ENCODE data around the gene GAS2.

GAS2 gene

DNA sequence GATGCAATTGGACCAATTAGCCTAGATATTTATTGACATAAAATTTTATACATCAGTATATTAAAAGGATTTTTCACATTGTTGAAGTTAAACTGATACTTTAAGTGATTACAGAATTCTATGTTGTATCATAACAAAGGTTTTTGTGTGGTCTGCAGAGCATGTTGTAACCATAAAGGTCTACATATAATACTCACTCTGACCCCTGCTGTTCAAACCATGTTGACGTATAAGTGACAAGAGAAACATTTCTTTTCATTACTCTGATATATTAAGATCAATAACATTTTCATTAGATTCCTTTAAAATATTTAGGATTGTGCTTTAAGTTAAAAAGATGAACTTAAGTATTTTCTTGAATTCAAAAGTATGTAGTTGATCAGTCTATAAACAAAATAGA lies 63.9 kb downstream of the GAS2 start:
- Mint-ChIP-seq H3K4me1 (ENCODE audit: low read depth) (no peaks in the 10 kb centered on the region), H3K27ac (no peak overlapping the region), H3K4me3 (no peak overlapping the region), H3K36me3 (ENCODE audit: low read depth) (no peaks in the 10 kb centered on the region), H3K27me3 (no peaks in the 10 kb centered on the region), H3K9me3 (no peaks in the 10 kb centered on the region)
- no peak for DNase-seq

DNA sequence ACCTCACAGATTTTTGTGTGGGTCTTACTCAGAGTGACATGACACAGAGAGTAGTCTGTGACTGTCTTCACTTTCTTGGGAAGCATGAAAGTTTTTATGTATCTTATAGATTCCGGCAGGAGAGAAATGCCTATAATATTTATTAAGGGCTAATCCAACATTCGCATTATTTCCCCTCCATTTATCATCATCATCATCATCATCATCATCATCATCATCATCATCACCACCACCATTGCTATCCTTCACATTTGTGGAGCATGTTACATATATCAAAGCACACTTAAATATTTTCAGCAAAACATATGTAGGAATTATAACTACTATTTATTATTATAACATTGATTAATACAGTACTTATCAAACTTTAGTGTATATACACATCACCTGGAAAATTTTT lies 66.2 kb downstream of the GAS2 start:
- H3K4me3 Mint-ChIP-seq = no peak overlapping the region
- DNase-seq = no peak
- no peaks in the 10 kb centered on the region for H3K36me3 Mint-ChIP-seq (ENCODE audit: low read depth)
- H3K27ac Mint-ChIP-seq = no peak overlapping the region
- no peaks in the 10 kb centered on the region for H3K27me3 Mint-ChIP-seq
- H3K4me1 Mint-ChIP-seq (ENCODE audit: low read depth) = no peaks in the 10 kb centered on the region
- no peaks in the 10 kb centered on the region for H3K9me3 Mint-ChIP-seq

DNA sequence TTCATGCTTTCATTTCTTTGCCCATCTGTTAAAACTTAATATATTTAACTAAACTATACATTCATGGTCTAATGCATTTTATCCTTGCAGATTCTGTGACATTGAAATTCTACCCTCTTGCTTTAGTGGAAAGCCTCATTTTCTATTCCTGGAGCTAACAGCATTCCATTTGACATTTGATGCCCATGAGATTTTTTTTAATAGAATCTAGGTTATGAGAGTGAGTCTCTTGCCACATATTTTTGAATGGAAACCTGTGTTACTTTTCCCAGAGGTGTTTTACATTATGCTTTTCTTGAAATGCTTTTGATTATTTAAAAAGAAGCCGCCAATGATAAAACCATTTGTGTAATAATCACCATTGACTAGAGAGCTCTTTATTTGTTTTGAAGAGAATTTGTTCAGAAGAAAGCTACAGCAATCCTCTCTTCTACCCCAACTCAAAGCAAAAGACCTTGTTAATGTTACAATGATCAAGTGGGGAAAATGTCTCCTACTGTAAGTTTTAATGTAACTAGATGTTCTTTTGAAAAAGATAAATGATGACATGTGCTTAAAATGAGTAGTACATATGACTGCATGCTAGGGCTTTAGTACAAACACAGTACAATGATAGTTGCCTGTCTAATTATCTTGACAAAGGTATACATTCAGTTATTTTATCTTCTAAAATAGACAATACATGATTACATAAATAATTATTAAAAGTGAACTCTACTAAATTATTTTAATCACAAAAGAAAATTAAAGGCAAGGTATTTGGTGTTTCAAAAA lies 67.3 kb downstream of the GAS2 start:
- Mint-ChIP-seq H3K36me3 (ENCODE audit: low read depth) (no peaks in the 10 kb centered on the region), H3K4me3 (no peak overlapping the region), H3K9me3 (no peaks in the 10 kb centered on the region), H3K27ac (no peak overlapping the region), H3K27me3 (no peaks in the 10 kb centered on the region), H3K4me1 (ENCODE audit: low read depth) (no peaks in the 10 kb centered on the region)
- no peak for DNase-seq

DNA sequence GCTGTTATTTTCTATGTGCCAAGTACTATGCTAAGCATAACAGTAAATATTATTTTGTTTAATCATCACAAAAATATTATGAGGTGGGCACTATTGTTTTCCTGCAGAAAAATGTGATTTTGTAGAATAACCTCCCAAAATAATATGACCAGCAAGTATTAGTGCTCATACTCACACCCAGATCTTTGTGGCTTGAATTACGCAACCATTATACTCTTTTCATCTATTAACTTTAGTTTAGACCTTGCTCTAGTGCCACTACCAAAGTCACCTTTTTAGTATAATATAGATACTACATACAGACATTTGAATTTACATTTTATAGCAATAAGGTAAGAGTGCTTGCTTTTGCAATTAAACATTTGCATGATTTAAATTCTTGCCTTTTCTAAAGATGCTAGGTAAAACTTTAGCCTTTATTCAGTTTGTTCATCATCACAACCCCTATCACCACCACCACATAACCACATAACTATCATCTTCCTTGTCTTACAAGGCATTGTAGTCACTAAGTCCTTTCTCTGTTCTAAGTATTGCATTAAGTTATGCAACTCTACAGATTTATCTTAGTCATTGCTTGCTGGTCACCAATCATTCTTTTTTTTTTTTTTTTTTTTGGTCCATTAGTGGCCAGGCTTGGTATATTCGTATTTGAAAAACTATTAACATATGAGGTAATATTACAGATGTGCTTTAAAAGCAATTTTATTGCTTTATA lies 68.4 kb downstream of the GAS2 start:
- no peaks in the 10 kb centered on the region for H3K4me1 Mint-ChIP-seq (ENCODE audit: low read depth)
- H3K27ac Mint-ChIP-seq = no peak overlapping the region
- H3K4me3 Mint-ChIP-seq = no peak overlapping the region
- DNase-seq = no peak
- H3K27me3 Mint-ChIP-seq = no peaks in the 10 kb centered on the region
- no peaks in the 10 kb centered on the region for H3K36me3 Mint-ChIP-seq (ENCODE audit: low read depth)
- H3K9me3 Mint-ChIP-seq = no peaks in the 10 kb centered on the region

DNA sequence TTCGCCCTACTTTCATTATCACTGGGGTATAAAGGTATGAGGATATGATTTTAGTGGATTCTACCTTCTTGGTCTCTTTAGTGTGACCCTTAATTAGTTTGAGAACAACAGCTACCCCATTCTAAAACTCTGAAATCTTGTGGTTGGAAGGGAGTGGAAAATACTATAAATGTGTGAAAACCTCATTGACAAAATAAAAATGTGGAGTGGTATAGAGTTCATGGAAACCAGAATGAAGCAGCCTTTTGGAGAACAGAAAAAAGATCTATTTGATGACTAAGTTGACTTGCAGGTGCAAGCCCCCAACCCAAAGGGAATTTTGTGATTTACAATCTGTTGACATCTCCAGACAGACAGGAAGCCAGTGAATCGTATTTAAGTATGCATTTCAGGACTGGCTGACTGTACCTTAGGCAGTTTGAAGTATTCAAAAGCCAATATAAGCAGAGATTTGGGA lies 75.8 kb downstream of the GAS2 start:
- Mint-ChIP-seq H3K4me1 (ENCODE audit: low read depth) (peaks cover 10% of the 10 kb centered on the region), H3K36me3 (ENCODE audit: low read depth) (no peaks in the 10 kb centered on the region), H3K27me3 (peaks cover 33% of the 10 kb centered on the region), H3K27ac (no peak overlapping the region), H3K9me3 (no peaks in the 10 kb centered on the region), H3K4me3 (no peak overlapping the region)
- no peak for DNase-seq

DNA sequence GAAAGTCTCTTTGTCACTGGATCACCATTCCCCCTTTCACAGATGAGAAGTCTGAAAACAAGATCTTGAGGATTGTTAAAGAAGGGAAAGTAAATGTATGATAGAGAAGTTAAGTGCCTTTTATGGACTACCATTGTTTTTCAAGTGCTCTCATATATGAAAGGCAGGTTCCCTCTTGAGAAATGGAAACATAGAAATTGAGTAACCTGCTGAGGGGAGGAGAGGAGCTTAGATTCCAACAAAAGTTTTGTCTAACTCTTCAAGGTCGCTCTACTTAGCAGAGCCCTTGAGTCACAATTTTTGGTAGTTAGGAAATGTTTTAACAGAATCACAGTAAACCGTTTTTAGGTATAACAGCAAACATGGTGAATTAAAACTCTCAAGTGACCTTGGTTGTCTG lies 83.1 kb downstream of the GAS2 start:
- Mint-ChIP-seq H3K27ac (no peak overlapping the region), H3K9me3 (no peaks in the 10 kb centered on the region), H3K36me3 (ENCODE audit: low read depth) (no peaks in the 10 kb centered on the region), H3K4me3 (no peak overlapping the region), H3K27me3 (peaks cover 17% of the 10 kb centered on the region), H3K4me1 (ENCODE audit: low read depth) (peaks cover 4% of the 10 kb centered on the region)
- DNase-seq = no peak

DNA sequence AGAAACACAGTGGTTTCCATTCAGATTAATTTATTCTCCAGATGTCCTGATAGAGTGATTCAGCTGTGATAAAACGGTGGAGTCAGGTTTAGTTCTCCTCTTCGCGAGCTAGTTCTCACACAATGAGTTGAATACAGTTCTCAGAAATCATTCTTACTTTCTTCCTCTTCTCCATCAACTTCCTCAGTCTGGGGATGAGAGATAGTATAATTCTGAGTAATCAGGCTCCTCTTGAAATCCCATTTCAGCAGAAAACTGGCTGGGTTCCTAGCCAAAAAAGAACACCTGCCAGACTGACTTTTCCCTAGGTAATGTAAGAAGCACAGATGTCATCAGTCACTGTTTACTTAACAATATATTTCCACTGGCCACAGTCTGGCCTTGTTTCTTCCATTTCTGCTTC lies 86.5 kb downstream of the GAS2 start:
- H3K4me3 Mint-ChIP-seq = no peak overlapping the region
- no peaks in the 10 kb centered on the region for H3K36me3 Mint-ChIP-seq (ENCODE audit: low read depth)
- DNase-seq = no peak
- H3K9me3 Mint-ChIP-seq = no peaks in the 10 kb centered on the region
- no peaks in the 10 kb centered on the region for H3K27me3 Mint-ChIP-seq
- H3K27ac Mint-ChIP-seq = no peak overlapping the region
- H3K4me1 Mint-ChIP-seq (ENCODE audit: low read depth) = peaks cover 4% of the 10 kb centered on the region

DNA sequence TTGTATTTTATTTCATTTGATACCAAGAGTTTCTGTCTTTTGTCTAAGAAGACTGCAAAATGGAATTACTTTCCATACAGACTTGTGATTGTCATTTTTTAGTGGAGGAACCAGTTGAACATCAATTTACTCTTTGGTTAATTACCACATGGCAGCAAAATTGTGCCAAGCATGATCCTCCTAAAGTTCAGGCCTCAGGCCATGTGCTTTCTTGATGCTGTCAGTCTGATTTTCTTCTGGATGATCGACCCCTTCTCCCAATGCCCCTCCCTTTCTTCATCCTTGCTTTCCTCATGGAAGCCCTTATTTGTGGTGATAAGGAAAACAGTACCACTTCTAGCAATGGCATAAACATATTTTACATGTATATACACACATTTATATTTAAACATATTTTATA lies 87.0 kb downstream of the GAS2 start:
- Mint-ChIP-seq H3K27me3 (no peaks in the 10 kb centered on the region), H3K4me1 (ENCODE audit: low read depth) (peaks cover 4% of the 10 kb centered on the region), H3K27ac (no peak overlapping the region), H3K36me3 (ENCODE audit: low read depth) (no peaks in the 10 kb centered on the region), H3K9me3 (no peaks in the 10 kb centered on the region), H3K4me3 (no peak overlapping the region)
- DNase-seq = no peak

DNA sequence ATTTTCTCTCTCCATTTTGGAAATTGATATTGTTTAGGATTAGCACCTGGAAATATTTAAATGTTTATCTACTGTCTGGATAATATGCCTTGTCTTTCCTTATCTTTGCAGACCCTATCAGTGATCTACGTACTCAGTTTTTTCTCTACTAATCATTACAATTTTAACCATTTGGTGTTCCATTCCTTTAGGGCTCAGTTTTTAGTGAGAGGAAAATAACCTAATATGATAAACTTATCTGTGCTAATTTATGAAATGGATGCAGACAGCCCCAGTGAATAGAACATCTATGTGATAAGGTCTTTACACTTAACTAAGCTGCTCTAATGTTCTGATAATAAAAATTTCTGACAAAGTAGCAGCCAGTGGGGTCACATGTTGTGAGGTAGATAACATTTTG lies 94.7 kb downstream of the GAS2 start:
- H3K36me3 Mint-ChIP-seq (ENCODE audit: low read depth) = no peaks in the 10 kb centered on the region
- no peak overlapping the region for H3K27ac Mint-ChIP-seq
- no peaks in the 10 kb centered on the region for H3K9me3 Mint-ChIP-seq
- no peak for DNase-seq
- H3K27me3 Mint-ChIP-seq = no peaks in the 10 kb centered on the region
- no peaks in the 10 kb centered on the region for H3K4me1 Mint-ChIP-seq (ENCODE audit: low read depth)
- no peak overlapping the region for H3K4me3 Mint-ChIP-seq

DNA sequence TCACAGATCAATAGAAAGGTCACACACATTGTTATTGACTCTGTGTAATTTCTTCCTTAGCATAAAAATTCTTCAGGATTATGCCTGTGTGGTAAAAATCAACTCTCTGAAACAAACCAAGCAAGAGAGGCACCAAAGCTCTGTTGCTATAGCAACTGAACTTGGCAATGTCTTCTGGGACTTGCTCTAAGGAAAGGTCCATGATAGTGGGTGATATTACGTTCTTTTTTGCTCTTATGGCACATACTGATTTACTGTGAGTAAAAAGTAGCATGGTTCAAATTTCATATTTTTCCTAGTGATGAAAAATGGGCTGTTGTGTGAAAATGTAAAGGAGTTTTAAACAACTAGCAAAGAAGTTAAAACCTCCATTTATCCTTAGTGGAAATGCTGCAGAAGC lies 96.8 kb downstream of the GAS2 start:
- Mint-ChIP-seq H3K4me3 (no peak overlapping the region), H3K36me3 (ENCODE audit: low read depth) (no peaks in the 10 kb centered on the region), H3K27me3 (no peaks in the 10 kb centered on the region), H3K27ac (no peak overlapping the region), H3K4me1 (ENCODE audit: low read depth) (no peaks in the 10 kb centered on the region), H3K9me3 (no peaks in the 10 kb centered on the region)
- DNase-seq = no peak

DNA sequence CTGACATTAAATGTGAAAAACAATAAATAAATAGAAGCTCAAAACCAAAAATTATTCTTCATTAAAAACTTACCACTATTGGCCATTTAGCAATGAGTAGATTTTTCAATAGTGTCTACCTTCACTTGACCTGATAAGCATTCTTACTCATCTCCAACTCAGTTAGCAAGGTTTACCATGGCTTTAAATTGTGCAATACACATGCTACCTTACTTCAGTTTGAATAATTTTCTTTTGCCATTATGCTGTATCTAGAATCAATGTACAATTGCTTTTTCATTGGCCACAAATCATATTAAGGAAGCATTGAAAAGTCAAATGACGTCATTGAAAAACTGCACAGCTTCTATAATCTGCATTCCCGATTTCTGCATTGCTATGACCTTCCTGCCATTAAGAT lies 98.3 kb downstream of the GAS2 start:
- H3K9me3 Mint-ChIP-seq = no peaks in the 10 kb centered on the region
- H3K4me1 Mint-ChIP-seq (ENCODE audit: low read depth) = no peaks in the 10 kb centered on the region
- no peak overlapping the region for H3K27ac Mint-ChIP-seq
- DNase-seq = no peak
- no peak overlapping the region for H3K4me3 Mint-ChIP-seq
- H3K27me3 Mint-ChIP-seq = no peaks in the 10 kb centered on the region
- no peaks in the 10 kb centered on the region for H3K36me3 Mint-ChIP-seq (ENCODE audit: low read depth)

DNA sequence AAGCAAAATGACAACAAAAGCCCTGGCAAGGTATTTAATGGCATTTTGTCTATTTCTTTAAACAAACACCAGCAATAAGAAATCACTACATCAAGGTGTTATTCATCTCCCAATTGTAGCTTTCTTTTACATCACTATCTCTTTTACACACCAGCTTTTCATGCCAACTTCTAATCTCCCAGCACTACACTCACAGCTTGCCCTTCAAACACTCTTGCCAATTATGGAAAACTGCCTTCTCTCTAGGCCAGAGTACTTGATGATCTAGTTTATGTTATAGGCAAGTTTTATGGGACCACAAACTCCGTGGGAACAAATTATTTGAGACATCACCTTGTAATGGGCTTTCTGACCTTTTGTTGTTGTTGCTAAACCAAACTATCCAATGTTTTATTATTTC lies 101.9 kb downstream of the GAS2 start:
- no peaks in the 10 kb centered on the region for H3K36me3 Mint-ChIP-seq (ENCODE audit: low read depth)
- no peaks in the 10 kb centered on the region for H3K4me1 Mint-ChIP-seq (ENCODE audit: low read depth)
- H3K27me3 Mint-ChIP-seq = no peaks in the 10 kb centered on the region
- H3K27ac Mint-ChIP-seq = no peak overlapping the region
- no peak overlapping the region for H3K4me3 Mint-ChIP-seq
- H3K9me3 Mint-ChIP-seq = no peaks in the 10 kb centered on the region
- DNase-seq = no peak

DNA sequence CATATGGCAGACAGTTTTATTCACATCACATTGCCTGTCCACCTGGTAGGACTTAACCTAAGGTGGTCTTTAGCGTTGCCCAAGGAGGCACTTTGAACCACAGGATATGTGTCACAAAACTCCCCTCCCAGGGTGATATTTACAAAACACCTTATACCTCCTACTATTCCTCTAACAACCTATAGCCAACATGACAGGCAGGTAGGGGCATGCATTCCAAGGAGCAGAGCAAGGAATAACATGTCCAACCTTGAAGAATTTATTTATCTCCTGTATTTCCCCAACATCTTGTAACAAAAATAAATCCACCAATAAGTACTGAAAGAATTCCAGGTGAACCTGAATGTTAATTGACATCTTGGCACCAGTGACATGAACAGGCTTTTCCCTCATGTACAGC lies 102.7 kb downstream of the GAS2 start:
- Mint-ChIP-seq H3K27me3 (no peaks in the 10 kb centered on the region), H3K9me3 (no peaks in the 10 kb centered on the region), H3K27ac (no peak overlapping the region), H3K4me1 (ENCODE audit: low read depth) (no peaks in the 10 kb centered on the region), H3K36me3 (ENCODE audit: low read depth) (no peaks in the 10 kb centered on the region), H3K4me3 (no peak overlapping the region)
- no peak for DNase-seq

DNA sequence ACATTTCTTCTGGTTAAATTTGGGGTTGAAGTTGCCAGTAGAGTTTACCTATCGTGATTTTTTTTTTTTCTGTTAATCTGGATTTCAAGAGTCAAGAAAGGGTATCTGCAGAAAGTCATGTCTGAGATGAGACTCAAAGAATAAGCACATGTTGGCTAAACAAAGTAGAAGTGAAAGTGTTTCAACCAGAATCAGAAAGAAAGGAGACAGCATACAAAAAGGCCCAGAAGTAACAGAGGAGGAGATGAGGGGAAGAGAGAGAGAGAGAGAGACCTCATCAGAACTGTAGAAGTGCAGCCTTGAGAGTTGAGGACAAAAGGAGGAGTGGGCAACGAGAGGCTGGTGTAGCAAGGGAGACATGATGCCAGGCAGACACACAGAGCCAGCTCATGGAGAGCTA lies 108.3 kb downstream of the GAS2 start:
- Mint-ChIP-seq H3K36me3 (ENCODE audit: low read depth) (no peaks in the 10 kb centered on the region), H3K4me3 (no peak overlapping the region), H3K4me1 (ENCODE audit: low read depth) (no peaks in the 10 kb centered on the region), H3K9me3 (no peaks in the 10 kb centered on the region), H3K27me3 (peaks cover 5% of the 10 kb centered on the region), H3K27ac (no peak overlapping the region)
- DNase-seq = no peak

DNA sequence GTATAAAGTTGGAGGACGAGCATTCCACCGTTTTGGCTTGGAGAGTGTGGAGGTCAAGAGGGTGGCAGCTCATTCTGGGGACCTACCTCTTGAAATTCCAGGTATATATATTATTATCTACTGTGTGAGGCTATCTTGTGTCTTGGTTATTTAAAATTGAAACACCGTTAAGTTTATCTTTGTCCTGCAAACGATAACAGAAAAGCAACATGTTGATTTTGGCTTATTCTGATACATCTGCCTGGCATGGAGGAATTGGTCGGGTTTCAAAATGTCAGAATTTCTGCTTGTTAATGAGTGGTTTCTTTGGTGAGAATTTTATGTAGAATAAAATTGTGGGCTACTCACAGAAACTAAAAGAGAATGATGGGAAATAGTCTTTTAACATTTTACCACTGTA lies 108.8 kb downstream of the GAS2 start:
- DNase-seq = no peak
- no peaks in the 10 kb centered on the region for H3K36me3 Mint-ChIP-seq (ENCODE audit: low read depth)
- no peak overlapping the region for H3K27ac Mint-ChIP-seq
- no peaks in the 10 kb centered on the region for H3K4me1 Mint-ChIP-seq (ENCODE audit: low read depth)
- peaks cover 8% of the 10 kb centered on the region for H3K27me3 Mint-ChIP-seq
- no peaks in the 10 kb centered on the region for H3K9me3 Mint-ChIP-seq
- no peak overlapping the region for H3K4me3 Mint-ChIP-seq
